HCT116 (cell line): ENCODE measurements around the gene TLE7. TPM values are rescaled to one million over a fixed set of nuclear protein-coding genes. Genes with fewer than 3 reads are reported as not detected.

ENCODE experiments used
- ATAC-seq: fragments of 200-7000 bp; cut with Tn5 transposase; 2 replicates; pipeline ENCODE4 v1.9.1; 2020; ENCODE audit warnings: mild to moderate bottlenecking, moderate library complexity
- BruUV-seq: library from RNA; stranded (reverse); fragments of 400-500 nt; replicated peaks from 2 replicates; lab custom pipeline; 2021; lab: Mats Ljungman, UMichigan
- CTCF ChIA-PET: fragments of 300-600 bp; sonication (Branson Sonifier 250); formaldehyde crosslinking; loops from one replicate; lab custom pipeline; 2021; ENCODE audit warnings: antibody characterized with exemption; lab: Charles Lee
- POLR2A ChIA-PET: fragments of 300-600, 350-600 bp; sonication (Branson Sonifier 250); formaldehyde crosslinking; loops from one replicate; lab custom pipeline; 2021; ENCODE audit warnings: antibody characterized with exemption; lab: Charles Lee
- RAD21 ChIA-PET, 2 experiments: fragments of 300-600 bp; sonication (Branson Sonifier 250); formaldehyde crosslinking; loops; one replicate each; lab custom pipeline; 2023; ENCODE audit warnings: low total read pairs in 2 of 2; ENCODE audit not compliant: uncharacterized antibody in 2 of 2, unreplicated experiment in 2 of 2, low non-redundant PET in 1 of 2; lab: Charles Lee
- DNase-seq: peaks from one replicate; pipeline ENCODE4 v3.0.0-alpha.2; 2010; ENCODE audit warnings: low read depth, low spot score
- H2AFZ ChIP-seq: fragments of 200-600 bp; shearing (Covaris generic), sonication (generic); 2 replicates; pipeline ENCODE4 v1.6.1; 2017; ENCODE audit warnings: low read depth, mixed run types, mixed read lengths, antibody characterized with exemption, low read length; ENCODE audit not compliant: poor library complexity, severe bottlenecking
- H3K27ac ChIP-seq: 2 replicates; pipeline ENCODE4 v1.5.1; 2012; ENCODE audit warnings: low read depth, low read length
- H3K27me3 ChIP-seq: fragments of 200-600 bp; sonication (generic); 2 replicates; pipeline ENCODE4 v1.6.1; 2016; ENCODE audit warnings: mixed run types, low read length, mixed read lengths; ENCODE audit not compliant: insufficient read depth
- H3K36me3 ChIP-seq, 2 experiments: fragments of 200-500 bp in 1 of 2; fragments of 200-600 bp in 1 of 2; sonication (Bioruptor generic) in 1 of 2; sonication (generic) in 1 of 2; 2 replicates each; pipeline versions ENCODE4 v1.5.1 to v1.6.1; 2014 to 2016; ENCODE audit warnings: low read length in 2 of 2, inconsistent platforms in 1 of 2, mixed read lengths in 1 of 2, mixed run types in 1 of 2; ENCODE audit not compliant: insufficient read depth in 2 of 2, control insufficient read depth in 1 of 2
- H3K4me1 ChIP-seq, 2 experiments: fragments of 200-600 bp in 1 of 2; sonication (generic) in 1 of 2; 2 replicates each; pipeline versions ENCODE4 v1.5.1 to v1.6.1; 2012 to 2017; ENCODE audit warnings: low read length in 2 of 2, inconsistent platforms in 1 of 2, mild to moderate bottlenecking in 1 of 2, mixed read lengths in 1 of 2, mixed run types in 1 of 2, moderate library complexity in 1 of 2; ENCODE audit not compliant: insufficient read depth in 2 of 2, control insufficient read depth in 1 of 2
- H3K4me2 ChIP-seq: fragments of 200-600 bp; sonication (generic); 2 replicates; pipeline ENCODE4 v1.6.1; 2017; ENCODE audit warnings: mixed run types, low read length, mixed read lengths
- H3K4me3 ChIP-seq, 2 experiments: fragments of 200-600 bp in 1 of 2; sonication (generic) in 1 of 2; replicated peaks in 1 of 2; 2 replicates each; pipeline ENCODE4 v1.5.1; 2011 to 2016; ENCODE audit warnings: low read length in 2 of 2, control low read depth in 1 of 2, low read depth in 1 of 2, mild to moderate bottlenecking in 1 of 2, mixed read lengths in 1 of 2, mixed run types in 1 of 2
- H3K79me2 ChIP-seq: fragments of 200-600 bp; sonication (generic); 2 replicates; pipeline ENCODE4 v1.6.1; 2017; ENCODE audit warnings: mild to moderate bottlenecking, mixed run types, low read length, moderate library complexity, mixed read lengths; ENCODE audit not compliant: insufficient read depth
- H3K9ac ChIP-seq: fragments of 200-600 bp; sonication (generic); 2 replicates; pipeline ENCODE4 v1.6.1; 2016; ENCODE audit warnings: low read length, mixed read lengths
- H3K9me2 ChIP-seq: fragments of 200-600 bp; sonication (generic), shearing (Covaris generic); 2 replicates; pipeline ENCODE4 v1.6.1; 2017; ENCODE audit warnings: mixed run types, mild to moderate bottlenecking, moderate library complexity; ENCODE audit not compliant: insufficient read depth
- H3K9me3 ChIP-seq, 2 experiments: fragments of 200-500 bp in 1 of 2; fragments of 200-600 bp in 1 of 2; sonication (Bioruptor generic) in 1 of 2; sonication (generic) in 1 of 2; 2 replicates each; pipeline ENCODE4 v1.6.1; 2014 to 2017; ENCODE audit warnings: low read length in 2 of 2, mixed read lengths in 2 of 2, inconsistent platforms in 1 of 2, low read depth in 1 of 2, mild to moderate bottlenecking in 1 of 2, mixed run types in 1 of 2, moderate library complexity in 1 of 2; ENCODE audit not compliant: control insufficient read depth in 1 of 2, insufficient read depth in 1 of 2
- H4K20me1 ChIP-seq: fragments of 200-600 bp; sonication (generic), shearing (Covaris generic); 2 replicates; pipeline ENCODE4 v1.6.1; 2017; ENCODE audit warnings: mixed run types, mild to moderate bottlenecking, moderate library complexity; ENCODE audit not compliant: insufficient read depth
- CTCF ChIP-seq, 3 experiments: fragments of 200-600 bp in 1 of 3; sonication (generic) in 1 of 3; IDR thresholded peaks in 2 of 3; conservative IDR thresholded peaks in 1 of 3; 2 replicates each; pipeline ENCODE4 v1.5.1; 2012 to 2017; ENCODE audit warnings: low read depth in 2 of 3, low read length in 2 of 3, antibody characterized with exemption in 1 of 3, borderline replicate concordance in 1 of 3, control low read depth in 1 of 3, mild to moderate bottlenecking in 1 of 3, mixed read lengths in 1 of 3, mixed run types in 1 of 3, moderate library complexity in 1 of 3; ENCODE audit not compliant: insufficient read depth in 1 of 3
- EZH2 ChIP-seq: fragments of 200-600 bp; sonication (generic); IDR thresholded peaks from 2 replicates; pipeline ENCODE4 v1.6.1; 2017; ENCODE audit warnings: antibody characterized with exemption, mixed run types
- EZH2phosphoT487 ChIP-seq: fragments of 200-600 bp; IDR thresholded peaks from 2 replicates; pipeline ENCODE4 v1.6.1; 2018; ENCODE audit warnings: antibody characterized with exemption, borderline replicate concordance
- JUND ChIP-seq: IDR thresholded peaks from 2 replicates; pipeline ENCODE4 v1.6.1; 2012
- POLR2AphosphoS5 ChIP-seq: IDR thresholded peaks from 2 replicates; pipeline ENCODE4 v1.6.1; 2011; ENCODE audit warnings: mild to moderate bottlenecking, low read depth, low read length, moderate library complexity
- SIN3A ChIP-seq: IDR thresholded peaks from 2 replicates; pipeline ENCODE4 v1.6.1; 2012; ENCODE audit warnings: low read depth
- SRF ChIP-seq: IDR thresholded peaks from 2 replicates; pipeline ENCODE4 v1.6.1; 2012; ENCODE audit warnings: low read depth
- TCF7L2 ChIP-seq: IDR thresholded peaks from 2 replicates; pipeline ENCODE4 v1.7.0; 2011; ENCODE audit warnings: borderline replicate concordance, inconsistent platforms; ENCODE audit not compliant: insufficient read depth, insufficient read length; ENCODE audit errors: extremely low read depth
- YY1 ChIP-seq: IDR thresholded peaks from 2 replicates; pipeline ENCODE4 v1.6.1; 2011; ENCODE audit warnings: low read length, low read depth, moderate library complexity, mild to moderate bottlenecking; ENCODE audit not compliant: insufficient replicate concordance; ENCODE audit errors: extremely low read depth
- intact Hi-C: fragments of 100-400 bp; cut with micrococcal nuclease; formaldehyde crosslinking; loops from 2 replicates; pipeline ENCODE4 v1.10.0; 2022
- total RNA-seq: library from RNA; stranded (reverse); gene quantifications from one replicate; pipeline ENCODE4 v1.2.1, GENCODE V29; 2021; ENCODE audit not compliant: unreplicated experiment

Gene TLE7
- total RNA-seq, 1 experiment from 2014 or later, result not detected

- Histone ChIP-seq H3K9me3 (no peaks in the 10 kb centered on the region), H3K4me3 (no peak overlapping the region), H3K27me3 (no peaks in the 10 kb centered on the region), H3K36me3 (no peaks in the 10 kb centered on the region), H2AFZ (no peak overlapping the region), H3K9ac (no peak overlapping the region), H3K4me2 (no peak overlapping the region), H3K79me2 (no peaks in the 10 kb centered on the region), H3K27ac (no peak overlapping the region), H4K20me1 (no peaks in the 10 kb centered on the region), H3K4me1 (no peaks in the 10 kb centered on the region), H3K9me2 (no peaks in the 10 kb centered on the region)
- ChIA-PET RAD21 (interaction anchor here in 1 of 2 experiments (0.7 kb wide), 1 partner anchor 9 kb away, joined by 6 read pairs; no protein-coding TSS in a partner anchor), CTCF (no interaction called here), POLR2A (interaction anchor here (0.7 kb wide), 1 partner anchor 21 kb away, joined by 3 read pairs; no protein-coding TSS in a partner anchor)
- DNase-seq (no peak), ATAC-seq (no peak)
- BruUV-seq, result no TSS peak
- intact Hi-C loops, result no loop called here
- TF ChIP-seq JUND (no peak), YY1 (no peak), TCF7L2 (no peak), EZH2phosphoT487 (no peak), EZH2 (no peak), SRF (no peak), POLR2AphosphoS5 (no peak), SIN3A (no peak), CTCF (IDR thresholded peaks at IDR 0.05 in 2 of 3, conservative IDR thresholded peaks at IDR 0.05 in 1 of 3; ENCODE audit: borderline replicate concordance in 1 of 3, insufficient read depth in 1 of 3, low read depth in 2 of 3, low read length in 2 of 3) (no peak)
Observed at GRCh38 chr16:71436473-71436872, 5.4 kb downstream of the TLE7 start.
